A673 (cell line): ENCODE data around the gene SDC1. TPM values are rescaled to one million over a fixed set of nuclear protein-coding genes. Genes with fewer than 3 reads are reported as not detected.
"Not testable (repeated sequence)": the region's sequence is repeated elsewhere in the genome, so short reads cannot be mapped to it uniquely, and the experiment has no call there.

Source experiments
- BruUV-seq: library from RNA; stranded (reverse); fragments of 400-500 nt; replicated peaks from 2 replicates; lab custom pipeline; 2021; lab: Mats Ljungman, UMichigan
- CTCF ChIA-PET: fragments of 300-600 bp; sonication (Branson Sonifier 250); formaldehyde crosslinking; loops from one replicate; lab custom pipeline; 2022; ENCODE audit warnings: antibody characterized with exemption; lab: Charles Lee
- POLR2A ChIA-PET: fragments of 300-600 bp; sonication (Branson Sonifier 250); formaldehyde crosslinking; loops from one replicate; lab custom pipeline; 2022; ENCODE audit warnings: antibody characterized with exemption; ENCODE audit not compliant: low non-redundant PET; lab: Charles Lee
- DNase-seq: peaks from one replicate; pipeline ENCODE4 v3.0.0-alpha.2; 2015; ENCODE audit warnings: low spot score
- H3K27ac ChIP-seq: fragments of 200-600 bp; sonication (generic); 2 replicates; pipeline ENCODE4 v1.5.1; 2016; ENCODE audit warnings: mixed run types, low read depth, mild to moderate bottlenecking, mixed read lengths, antibody characterized with exemption, low read length; ENCODE audit not compliant: poor library complexity, severe bottlenecking
- H3K27me3 ChIP-seq: fragments of 200-600 bp; sonication (generic); replicated peaks from 2 replicates; pipeline ENCODE4 v1.6.1; 2017; ENCODE audit warnings: mixed run types, low read depth, mild to moderate bottlenecking, mixed read lengths, antibody characterized with exemption, low read length; ENCODE audit not compliant: insufficient read depth, poor library complexity
- H3K36me3 ChIP-seq: fragments of 200-600 bp; sonication (generic); 2 replicates; pipeline ENCODE4 v1.6.1; 2016; ENCODE audit warnings: mixed run types, mild to moderate bottlenecking, mixed read lengths, antibody characterized with exemption, low read length; ENCODE audit not compliant: insufficient read depth, poor library complexity, severe bottlenecking
- H3K4me1 ChIP-seq: fragments of 200-600 bp; sonication (generic); 2 replicates; pipeline ENCODE4 v1.6.1; 2017; ENCODE audit warnings: mixed run types, mild to moderate bottlenecking, mixed read lengths, antibody characterized with exemption, low read length; ENCODE audit not compliant: insufficient read depth, poor library complexity, severe bottlenecking
- H3K4me3 ChIP-seq: fragments of 200-600 bp; sonication (generic); 2 replicates; pipeline ENCODE4 v1.5.1; 2016; ENCODE audit warnings: low read depth, mixed run types, mild to moderate bottlenecking, mixed read lengths, low read length; ENCODE audit not compliant: poor library complexity, severe bottlenecking
- H3K9me3 ChIP-seq: fragments of 200-600 bp; sonication (generic); 2 replicates; pipeline ENCODE4 v1.6.1; 2016; ENCODE audit warnings: mixed run types, low read depth, mild to moderate bottlenecking, mixed read lengths, antibody characterized with exemption, low read length; ENCODE audit not compliant: poor library complexity, severe bottlenecking
- CTCF ChIP-seq: fragments of 300-800, 200-600 bp; sonication (generic); conservative IDR thresholded peaks from 2 replicates; pipeline ENCODE4 v1.5.1; 2017; ENCODE audit warnings: low read depth, mild to moderate bottlenecking, antibody characterized with exemption, low read length, moderate library complexity, mixed read lengths
- EZH2 ChIP-seq: fragments of 200-600 bp; sonication (generic); IDR thresholded peaks from 2 replicates; pipeline ENCODE4 v1.6.1; 2017; ENCODE audit warnings: borderline replicate concordance, low read depth, mild to moderate bottlenecking, mixed read lengths, antibody characterized with exemption, low read length; ENCODE audit not compliant: poor library complexity, severe bottlenecking
- intact Hi-C: fragments of 100-400 bp; cut with micrococcal nuclease; formaldehyde crosslinking; loops from one replicate; pipeline ENCODE4 v1.10.0; 2022; ENCODE audit not compliant: unreplicated experiment
- total RNA-seq: library from RNA; stranded (reverse); gene quantifications from 2 replicates; pipeline ENCODE4 v1.2.3, GENCODE V29; 2021

Gene SDC1
- total RNA-seq, 1 experiment from 2014 or later = 1.4 TPM

GRCh38 chr2:20195431-20196033, 29.4 kb downstream of the SDC1 start:
- ChIA-PET CTCF (no interaction called here), POLR2A (no interaction called here)
- DNase-seq = no peak
- BruUV-seq = no TSS peak
- Histone ChIP-seq H3K27ac (no peak overlapping the region), H3K4me3 (no peak overlapping the region), H3K4me1 (no peaks in the 10 kb centered on the region), H3K36me3 (no peaks in the 10 kb centered on the region), H3K9me3 (no peaks in the 10 kb centered on the region), H3K27me3 (no peaks in the 10 kb centered on the region)
- intact Hi-C loops = no loop called here
- TF ChIP-seq EZH2 (no peak), CTCF (no peak)

GRCh38 chr2:20195016-20195411, 29.9 kb downstream of the SDC1 start:
- intact Hi-C loops, H3K4me3 ChIP-seq, POLR2A ChIA-PET, DNase-seq, BruUV-seq, H3K36me3 ChIP-seq, H3K27me3 ChIP-seq, H3K27ac ChIP-seq, H3K9me3 ChIP-seq, H3K4me1 ChIP-seq, CTCF ChIA-PET: not testable (repeated sequence)

- BruUV-seq = no TSS peak
- H3K9me3 ChIP-seq = no peaks in the 10 kb centered on the region
- TF ChIP-seq CTCF = no peak
- no peak for TF ChIP-seq EZH2
- ChIA-PET CTCF (no interaction called here), POLR2A (no interaction called here)
- H3K4me3 ChIP-seq = no peak overlapping the region
- H3K27me3 ChIP-seq = no peaks in the 10 kb centered on the region
- intact Hi-C loops = no loop called here
- DNase-seq = no peak
- H3K27ac ChIP-seq = no peak overlapping the region
- H3K4me1 ChIP-seq = no peaks in the 10 kb centered on the region
- H3K36me3 ChIP-seq = no peaks in the 10 kb centered on the region
These were observed 30.6 kb downstream of the SDC1 start for GRCh38 chr2:20194097-20195015.
